NCI-H2196 (cell line): ENCODE measurements around the gene TAF1B.

Experiments used
- DNase-seq: peaks from one replicate; lab custom pipeline; 2025; ENCODE audit not compliant: unreplicated experiment; lab: John Stamatoyannopoulos, UW

Gene TAF1B

GRCh38 chr2:9961013-9961412, 117.7 kb downstream of the TAF1B start:
- no peak for DNase-seq

DNA sequence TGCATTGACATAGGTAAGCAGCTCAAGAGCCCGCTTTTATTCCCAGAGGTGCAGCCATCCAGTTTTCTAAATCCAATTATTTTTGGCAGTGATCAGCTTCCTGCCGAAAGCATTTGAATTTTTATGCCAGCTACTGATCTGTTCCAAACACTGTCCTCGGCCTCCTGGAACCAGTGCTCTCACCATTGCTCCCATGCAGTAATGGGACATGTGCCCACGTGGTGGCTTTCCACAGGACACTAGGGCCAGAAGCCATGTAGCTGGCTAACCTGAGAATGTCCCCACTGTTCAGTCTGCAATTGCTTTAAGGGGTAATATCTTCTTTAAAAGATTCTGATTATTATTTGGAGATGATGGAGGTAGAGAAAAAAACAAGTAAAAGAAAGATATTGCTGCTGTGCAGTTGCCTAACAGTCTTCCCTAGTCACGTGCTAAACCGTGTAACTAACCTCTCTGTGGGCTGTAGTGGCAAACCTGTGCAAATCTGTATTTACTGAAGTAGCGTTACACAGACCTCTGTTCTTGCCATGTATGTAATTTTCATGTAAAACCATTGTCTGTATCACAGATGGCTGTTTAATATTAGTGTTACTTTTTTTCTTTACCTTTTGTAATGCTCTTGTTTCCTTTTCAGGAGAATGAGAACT, 121.2 kb downstream of the TAF1B start:
- DNase-seq, result no peak

- DNase-seq, result no peak
Observed at GRCh38 chr2:9965119-9965822, 122.0 kb downstream of the TAF1B start.

- DNase-seq, result no peak
Observed at GRCh38 chr2:9966491-9967022, 123.3 kb downstream of the TAF1B start.

- DNase-seq, result no peak
Observed at GRCh38 chr2:9967053-9967775, 123.9 kb downstream of the TAF1B start.

DNA sequence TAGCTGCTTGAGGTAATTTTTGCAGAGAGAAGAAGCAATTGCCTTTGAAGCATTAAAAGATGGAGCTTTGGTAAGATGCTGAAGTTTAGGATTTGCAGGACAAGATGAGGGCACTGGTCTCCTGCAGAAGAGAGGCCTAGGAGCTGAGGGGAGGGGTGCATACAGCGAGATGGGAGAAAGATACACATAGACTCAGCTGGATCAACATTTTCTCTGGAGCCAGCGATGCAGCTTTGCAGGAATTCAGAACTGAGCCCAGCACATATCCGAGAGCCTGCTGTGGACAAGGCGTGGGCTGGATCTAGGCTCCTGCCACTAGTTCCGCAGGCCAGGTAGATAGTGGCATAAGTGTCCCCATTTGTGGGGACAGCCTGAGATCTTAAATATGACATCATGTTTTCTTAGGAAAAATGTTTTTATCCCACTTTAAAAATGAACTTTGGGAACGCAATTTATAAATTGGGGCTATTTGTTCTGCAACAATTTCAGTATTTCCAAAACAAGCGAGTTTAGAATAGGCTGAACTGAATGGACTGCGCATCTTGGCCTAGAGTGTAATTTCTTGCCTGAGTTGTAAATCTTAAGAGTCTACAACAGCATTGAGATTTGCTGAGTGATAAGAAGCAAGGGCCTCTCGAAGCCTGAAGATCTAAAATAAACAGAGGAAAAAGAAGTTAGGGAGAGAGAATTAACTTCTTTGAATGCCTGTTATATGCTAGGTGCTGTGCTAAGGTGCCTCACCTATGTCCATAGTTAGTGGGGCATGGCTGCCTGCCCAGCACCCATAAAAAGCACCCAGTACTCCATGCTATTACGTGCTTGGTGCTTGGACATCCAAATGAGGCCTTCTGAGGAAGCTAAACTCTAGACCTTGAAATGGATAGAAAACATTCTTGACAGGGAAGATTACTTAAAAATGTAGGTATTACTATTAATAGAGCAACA, 125.6 kb downstream of the TAF1B start:
- no peak for DNase-seq

GRCh38 chr2:9970200-9971044, 127.1 kb downstream of the TAF1B start:
- DNase-seq, result no peak

DNA sequence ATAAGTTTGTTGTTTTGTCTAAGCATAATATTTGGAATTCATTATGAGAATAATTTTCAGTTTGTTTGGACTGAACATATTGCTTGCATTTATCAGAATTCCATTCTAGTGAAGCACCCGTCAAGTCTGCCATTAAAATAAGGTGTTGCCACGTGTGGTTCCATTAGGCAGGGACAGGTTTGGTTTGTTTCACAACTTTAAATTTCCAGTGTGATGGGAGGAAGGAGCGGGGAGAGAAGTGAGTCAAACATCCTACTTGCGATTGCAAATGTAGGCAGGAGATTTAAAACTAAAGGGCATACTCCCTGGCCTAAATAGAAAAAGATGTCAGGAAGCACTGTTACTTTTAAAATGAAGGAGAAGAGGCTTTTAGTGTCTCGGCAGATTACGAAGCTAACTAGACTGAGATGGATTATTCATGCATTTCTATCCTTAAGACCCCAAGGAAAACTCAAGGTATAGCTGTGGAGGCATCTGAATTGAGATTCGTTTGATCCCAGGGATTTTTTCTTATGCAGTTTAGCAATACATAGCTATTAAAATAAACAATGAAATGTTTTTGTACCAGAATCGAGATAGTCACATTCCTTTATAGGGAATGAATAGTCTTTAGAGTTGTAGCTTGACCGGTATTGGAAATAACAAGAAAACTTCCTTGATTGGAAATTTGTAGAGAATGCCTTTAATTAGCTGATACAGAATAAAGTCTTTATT, 128.0 kb downstream of the TAF1B start:
- no peak for DNase-seq

DNA sequence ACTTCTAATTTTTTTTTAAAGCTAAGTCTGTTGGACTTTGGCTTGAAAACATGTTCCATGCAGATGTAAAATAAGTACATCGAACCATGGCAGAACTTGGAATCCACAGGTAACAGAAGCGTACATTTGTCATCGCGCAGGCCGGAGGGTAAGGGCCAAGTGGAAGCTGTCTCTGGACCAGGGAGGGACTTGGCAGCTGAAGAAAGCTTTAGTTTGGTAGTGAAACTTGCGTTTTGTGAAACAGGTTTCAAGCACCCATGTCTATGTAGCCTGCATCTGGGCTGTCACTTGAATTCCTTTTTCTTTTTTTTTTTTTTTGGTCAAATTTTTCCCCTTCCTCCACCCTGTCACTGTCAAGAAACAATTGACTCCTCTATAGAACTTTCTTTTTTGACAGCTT, 128.6 kb downstream of the TAF1B start:
- no peak for DNase-seq

DNA sequence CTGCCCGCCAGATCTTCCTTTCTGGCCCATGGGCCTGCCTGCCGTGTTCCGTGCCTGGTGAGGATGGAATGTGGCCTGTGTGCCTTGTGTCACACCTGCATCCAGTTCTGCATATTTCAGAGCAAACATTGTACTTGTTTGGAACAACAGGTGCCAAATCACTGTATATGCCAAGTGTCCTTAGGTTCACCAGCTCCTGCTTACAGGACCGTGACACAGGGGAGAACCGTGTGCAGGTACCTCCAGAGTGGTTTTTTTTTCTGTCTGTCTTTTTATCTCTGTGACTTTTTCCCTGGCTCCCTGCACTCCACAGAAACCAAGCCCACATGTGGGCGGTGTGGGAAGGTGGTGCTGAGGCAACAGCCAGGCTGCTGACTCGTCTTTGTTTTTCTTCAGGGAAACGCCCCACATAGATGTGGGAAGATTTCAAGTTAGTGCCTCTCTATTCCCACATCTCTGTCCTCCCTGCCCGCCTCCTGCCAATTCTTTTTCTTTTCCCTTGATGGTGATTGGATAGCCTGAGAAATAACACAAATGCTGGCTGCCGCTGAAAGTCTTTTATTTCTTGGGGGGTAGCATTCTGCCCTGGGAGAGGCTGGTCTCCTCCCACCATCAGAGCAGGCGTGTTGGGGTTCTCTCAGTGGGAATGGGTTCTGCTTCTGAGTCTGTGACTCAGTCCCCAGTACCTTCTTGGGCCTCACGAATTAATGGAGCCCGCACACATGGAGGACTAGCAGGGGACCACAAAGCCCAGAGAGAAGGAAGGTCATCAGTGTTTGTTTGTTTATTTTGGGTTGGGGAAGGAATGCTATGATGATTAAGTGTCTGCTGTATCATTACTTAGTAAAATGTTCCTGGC, 129.6 kb downstream of the TAF1B start:
- no peak for DNase-seq

- no peak for DNase-seq
Observed at GRCh38 chr2:9973690-9974089, 130.4 kb downstream of the TAF1B start.

DNA sequence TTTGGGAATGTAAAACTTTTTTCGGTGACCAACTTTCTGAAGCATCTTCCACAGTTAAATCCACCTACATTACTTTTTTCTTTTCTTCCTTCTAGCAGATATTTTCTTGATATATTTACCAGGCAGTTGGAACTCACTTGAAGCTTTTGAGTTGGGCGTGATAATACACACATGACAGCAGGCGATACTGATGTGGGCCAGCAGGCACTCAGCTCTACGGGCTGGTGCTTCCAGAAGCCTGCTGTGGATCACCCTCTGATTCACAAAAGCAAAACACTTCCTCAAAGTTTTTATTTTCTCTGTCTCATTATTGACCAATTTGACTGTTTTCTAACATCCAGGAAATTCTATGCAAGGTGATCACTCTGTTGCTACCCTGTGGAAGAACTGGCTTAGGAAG, 131.1 kb downstream of the TAF1B start:
- no peak for DNase-seq

DNA sequence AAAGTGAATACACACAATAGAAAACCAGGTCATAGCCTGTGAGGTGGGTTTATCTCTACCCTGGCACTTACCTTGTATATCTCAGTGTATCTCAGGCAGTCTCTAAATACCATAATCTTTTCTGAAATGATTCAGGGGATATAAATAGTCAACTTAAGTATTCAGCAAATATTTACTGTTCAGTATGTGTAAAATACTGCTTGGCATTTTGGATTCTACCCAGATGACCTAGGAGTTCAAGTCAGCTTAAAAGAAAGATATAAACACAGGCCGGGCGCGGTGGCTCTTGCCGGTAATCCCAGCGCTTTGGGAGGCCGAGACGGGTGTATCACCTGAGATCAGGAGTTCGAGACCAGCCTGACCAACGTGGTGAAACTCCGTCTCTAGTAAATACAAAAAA, 132.1 kb downstream of the TAF1B start:
- DNase-seq, result no peak

DNA sequence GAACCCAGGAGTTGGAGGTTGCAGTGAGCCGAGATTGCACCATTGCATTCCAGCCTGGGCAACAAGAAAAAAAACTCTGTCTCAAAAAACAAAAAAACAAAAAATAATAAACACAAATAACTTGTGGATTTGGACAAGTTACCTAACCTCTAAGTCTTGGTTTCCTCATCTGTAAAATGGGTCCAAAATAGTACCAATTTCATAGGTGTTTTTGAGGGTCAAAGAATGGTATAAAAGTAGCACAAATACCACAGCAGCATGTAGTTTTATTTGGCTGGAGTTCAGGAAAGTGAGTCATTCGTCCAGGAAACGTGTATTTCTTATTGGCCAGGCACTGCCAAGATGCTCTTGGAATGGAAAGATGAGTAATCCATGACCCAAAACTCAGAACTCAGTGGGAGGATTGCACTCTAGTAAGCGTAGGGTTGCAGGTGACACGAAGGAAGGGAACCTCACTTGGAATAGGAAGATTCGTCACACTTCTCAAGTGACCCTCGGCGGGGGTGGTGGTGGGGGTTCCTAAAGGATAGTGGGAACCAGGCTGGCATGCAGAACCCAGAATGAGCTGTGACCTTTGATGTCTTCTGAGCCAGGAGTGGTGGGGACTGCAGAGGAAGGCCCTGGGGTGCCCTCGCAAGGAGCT, 132.7 kb downstream of the TAF1B start:
- peak; percentile 12 for DNase-seq

- peak; percentile 15 for DNase-seq
Observed at GRCh38 chr2:9979977-9980376, 136.7 kb downstream of the TAF1B start.

GRCh38 chr2:9980520-9980919, 137.2 kb downstream of the TAF1B start:
- no peak for DNase-seq

GRCh38 chr2:9981655-9982054, 138.4 kb downstream of the TAF1B start:
- no peak for DNase-seq

- no peak for DNase-seq
Observed at GRCh38 chr2:9982248-9982647, 139.0 kb downstream of the TAF1B start.
